Breast epithelium (tissue), 4 donors: ENCODE data around the gene MRAP. TPM values are rescaled to one million over a fixed set of nuclear protein-coding genes. Genes with fewer than 3 reads are reported as not detected.
"Not testable (repeated sequence)": the region's sequence is repeated elsewhere in the genome, so short reads cannot be mapped to it uniquely, and the experiment has no call there.

Experiments used
- DNase-seq, 2 donors: peaks; one replicate each; pipeline ENCODE4 v3.0.0-alpha.2; 2019; ENCODE audit warnings: low spot score in 2 of 2
- H3K27ac ChIP-seq, 2 donors: fragments of 200-600 bp; sonication (generic) in 1 of 2; one replicate each; pipeline ENCODE4 v1.5.1; 2016 to 2019; ENCODE audit warnings: mild to moderate bottlenecking in 1 of 2
- H3K27me3 ChIP-seq, 2 donors: fragments of 200-600 bp; sonication (generic) in 1 of 2; one replicate each; pipeline versions ENCODE4 v1.5.1 to v1.6.0; 2017 to 2019; ENCODE audit warnings: control low read depth in 1 of 2, mild to moderate bottlenecking in 1 of 2
- H3K36me3 ChIP-seq: fragments of 200-600 bp; one replicate; pipeline ENCODE4 v1.5.1; 2019
- H3K4me1 ChIP-seq, 2 donors: fragments of 200-600 bp; sonication (generic); one replicate each; pipeline ENCODE4 v1.5.1; 2016 to 2019; ENCODE audit warnings: control low read depth in 1 of 2
- H3K4me3 ChIP-seq, 3 donors: fragments of 200-600 bp; sonication (generic); 1 replicate in 2 of 3; 2 replicates in 1 of 3; pipeline ENCODE4 v1.5.1; 2016 to 2019; ENCODE audit warnings: mild to moderate bottlenecking in 3 of 3, moderate library complexity in 2 of 3
- H3K9me3 ChIP-seq, 2 donors: fragments of 200-600 bp; sonication (generic) in 1 of 2; one replicate each; pipeline ENCODE4 v1.5.1; 2016 to 2019; ENCODE audit warnings: control low read depth in 1 of 2
- POLR2A ChIP-seq: fragments of 450-650 bp; IDR thresholded peaks from one replicate; pipeline ENCODE4 v1.6.1; 2016; ENCODE audit warnings: antibody characterized with exemption, mild to moderate bottlenecking, moderate library complexity
- POLR2AphosphoS5 ChIP-seq, 3 donors: sonication (generic); formaldehyde crosslinking; IDR thresholded peaks; one replicate each; pipeline ENCODE4 v1.6.1; 2017; ENCODE audit warnings: antibody characterized with exemption in 3 of 3
- intact Hi-C: fragments of 100-400 bp; cut with DNase I; formaldehyde crosslinking; loops from one replicate; pipeline ENCODE4 v1.15.1; 2023; ENCODE audit warnings: low total_unique reads
- total RNA-seq, 3 donors: library from RNA; depleted of rRNA; stranded (reverse); fragments of >200 nt; gene quantifications; one replicate each; pipeline ENCODE4 v1.1.0, GENCODE V29; 2016
- TF ChIP-seq, protein P1 (sequence below), 3 donors: fragments of 450-650 bp; IDR thresholded peaks; one replicate each; pipeline ENCODE4 v1.5.1; 2016 to 2017; ENCODE audit warnings: antibody characterized with exemption in 3 of 3, mild to moderate bottlenecking in 3 of 3, moderate library complexity in 3 of 3

Gene MRAP
- total RNA-seq, 3 donors from 2014 or later = 5.1 to 23.4 (median 8.8) TPM

DNA sequence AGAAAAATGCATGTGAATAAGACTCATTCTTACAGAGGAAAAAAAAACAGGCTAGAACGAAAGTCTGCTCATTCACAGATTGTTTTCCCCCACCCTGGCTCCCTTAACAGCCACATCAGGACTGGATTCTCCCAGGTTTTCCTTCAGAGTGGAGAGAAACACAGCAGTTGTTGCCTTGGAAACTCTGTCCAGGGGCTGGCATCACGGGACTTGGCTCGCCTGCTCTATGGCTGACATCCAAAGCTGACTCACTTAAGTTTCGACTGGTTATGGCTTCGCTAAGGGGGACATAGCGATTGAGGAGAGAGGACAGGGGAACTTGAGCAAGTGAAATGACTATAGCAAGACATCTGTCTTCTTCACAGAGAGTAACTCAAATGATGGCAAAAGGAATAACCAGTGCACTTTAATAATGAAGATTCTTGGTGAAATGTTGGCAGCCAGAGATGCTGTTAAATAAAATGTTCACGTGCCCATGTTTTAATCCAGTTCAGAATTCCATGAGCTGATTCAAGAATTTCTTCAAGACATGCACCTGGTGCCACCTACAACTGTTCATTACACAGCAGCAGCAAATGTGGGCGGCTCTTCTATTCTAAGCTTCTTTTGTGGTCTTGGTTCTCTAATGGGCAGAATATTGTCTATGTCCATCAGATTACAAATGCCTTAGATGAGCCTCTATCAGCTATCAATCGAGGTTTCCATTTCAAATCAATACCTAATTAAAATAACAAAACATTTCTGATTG lies 41.6 kb upstream of the MRAP start:
- Histone ChIP-seq H3K9me3 (no peaks in the 10 kb centered on the region), H3K27me3 (no peaks in the 10 kb centered on the region), H3K36me3 (no peaks in the 10 kb centered on the region), H3K4me1 (no peaks in the 10 kb centered on the region), H3K27ac (peak overlapping the region; percentile 2 to 22), H3K4me3 (no peak overlapping the region)
- TF ChIP-seq POLR2A (no peak), POLR2AphosphoS5 (IDR thresholded peaks at IDR 0.05) (peak in 1 of 3 donors; percentile 17)
- DNase-seq = peak in 1 of 2 donors; percentile 66
- intact Hi-C loops = loop anchor here (2.0 to 5.0 kb wide), 2 partner anchors 385 to 466 kb away; partner anchors contain the start of gene HUNK

DNA sequence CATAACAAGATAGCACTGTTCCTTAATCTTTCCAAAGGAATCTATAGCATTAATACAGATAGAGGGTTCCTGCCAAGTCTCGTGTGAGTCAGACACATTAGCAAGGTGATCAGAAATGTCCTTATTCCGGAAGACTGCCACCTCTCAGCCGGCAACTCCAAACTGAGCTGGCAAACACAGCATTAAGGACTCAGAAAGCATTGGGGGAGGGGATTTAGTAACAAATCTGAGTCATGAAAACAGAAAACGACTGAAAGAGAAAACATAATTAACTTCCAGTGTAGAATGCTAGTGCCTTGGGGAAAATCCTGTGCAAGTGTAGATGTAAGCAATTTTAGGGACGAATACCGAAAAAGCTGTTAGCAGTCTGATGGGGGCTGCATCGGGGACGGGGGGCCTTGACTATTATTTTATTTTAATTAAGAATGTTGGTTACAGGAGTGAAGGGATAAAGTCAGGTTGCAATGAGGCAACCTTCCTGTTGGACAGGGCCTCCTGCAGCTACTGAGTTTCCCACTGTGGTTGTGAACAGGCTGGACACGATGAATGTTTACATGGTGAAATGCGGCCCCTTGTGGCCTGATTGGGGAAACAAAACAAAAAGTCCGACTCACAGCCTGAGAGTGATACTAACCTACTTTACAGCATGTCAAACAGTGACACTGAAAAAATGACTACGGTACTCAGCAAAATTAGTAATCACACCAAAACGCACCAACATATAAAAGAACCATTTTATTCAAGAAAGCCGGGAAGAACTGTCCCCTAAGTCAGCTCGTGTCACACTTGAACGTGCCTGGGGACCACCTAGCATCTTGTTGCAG lies 40.5 kb upstream of the MRAP start:
- Histone ChIP-seq H3K4me3 (no peak overlapping the region), H3K36me3 (no peaks in the 10 kb centered on the region), H3K9me3 (no peaks in the 10 kb centered on the region), H3K27ac (no peak overlapping the region), H3K27me3 (no peaks in the 10 kb centered on the region), H3K4me1 (no peaks in the 10 kb centered on the region)
- intact Hi-C loops = loop anchor here (2.0 to 5.0 kb wide), 2 partner anchors 386 to 467 kb away; partner anchors contain the start of gene HUNK
- TF ChIP-seq POLR2AphosphoS5 (IDR thresholded peaks at IDR 0.05) (peak in 1 of 3 donors; percentile 62), POLR2A (no peak)
- TF ChIP-seq, protein P1, sequence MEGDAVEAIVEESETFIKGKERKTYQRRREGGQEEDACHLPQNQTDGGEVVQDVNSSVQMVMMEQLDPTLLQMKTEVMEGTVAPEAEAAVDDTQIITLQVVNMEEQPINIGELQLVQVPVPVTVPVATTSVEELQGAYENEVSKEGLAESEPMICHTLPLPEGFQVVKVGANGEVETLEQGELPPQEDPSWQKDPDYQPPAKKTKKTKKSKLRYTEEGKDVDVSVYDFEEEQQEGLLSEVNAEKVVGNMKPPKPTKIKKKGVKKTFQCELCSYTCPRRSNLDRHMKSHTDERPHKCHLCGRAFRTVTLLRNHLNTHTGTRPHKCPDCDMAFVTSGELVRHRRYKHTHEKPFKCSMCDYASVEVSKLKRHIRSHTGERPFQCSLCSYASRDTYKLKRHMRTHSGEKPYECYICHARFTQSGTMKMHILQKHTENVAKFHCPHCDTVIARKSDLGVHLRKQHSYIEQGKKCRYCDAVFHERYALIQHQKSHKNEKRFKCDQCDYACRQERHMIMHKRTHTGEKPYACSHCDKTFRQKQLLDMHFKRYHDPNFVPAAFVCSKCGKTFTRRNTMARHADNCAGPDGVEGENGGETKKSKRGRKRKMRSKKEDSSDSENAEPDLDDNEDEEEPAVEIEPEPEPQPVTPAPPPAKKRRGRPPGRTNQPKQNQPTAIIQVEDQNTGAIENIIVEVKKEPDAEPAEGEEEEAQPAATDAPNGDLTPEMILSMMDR (IDR thresholded peaks at IDR 0.05) = peak; percentile 59 to 90 (median 84)
- peak; percentile 67 to 69 for DNase-seq

DNA sequence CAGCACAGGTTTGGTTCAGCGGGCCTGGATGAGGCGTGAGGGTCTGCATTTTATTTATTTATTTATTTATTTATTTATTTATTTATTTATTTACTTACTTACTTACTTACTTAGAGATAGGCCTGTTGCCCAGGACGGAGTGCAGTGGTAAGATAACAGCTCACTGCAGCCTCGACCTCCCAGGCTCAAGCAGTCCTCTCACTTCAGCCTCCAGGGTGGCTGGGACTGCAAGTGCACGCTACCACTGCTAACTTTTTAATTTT lies 39.9 kb upstream of the MRAP start:
- intact Hi-C loops = loop anchor here (5.0 kb wide), 1 partner anchor 386 kb away; the partner anchor contains the start of gene HUNK
- not testable (repeated sequence) for H3K27ac ChIP-seq, H3K4me1 ChIP-seq, H3K36me3 ChIP-seq, H3K9me3 ChIP-seq, H3K4me3 ChIP-seq, DNase-seq, H3K27me3 ChIP-seq

DNA sequence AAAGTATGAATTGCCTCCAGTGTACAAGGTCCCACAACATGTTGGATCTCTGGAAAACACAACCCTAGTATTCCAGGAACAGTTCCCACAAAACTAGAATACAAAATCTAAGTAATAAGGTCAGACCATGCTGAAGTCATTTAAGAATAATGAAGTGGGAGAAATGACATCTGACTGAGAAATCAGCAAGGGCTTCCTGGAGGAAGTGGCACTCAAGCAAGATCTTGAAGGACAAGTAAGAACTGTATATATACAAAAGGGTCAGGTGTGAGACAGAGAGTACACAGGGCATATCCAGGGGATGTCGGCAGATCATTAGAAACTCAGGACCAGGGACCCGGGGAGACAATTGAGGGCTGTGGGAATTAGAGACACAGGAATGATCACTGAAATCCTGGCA lies 38.5 kb upstream of the MRAP start:
- Histone ChIP-seq H3K27me3 (no peaks in the 10 kb centered on the region), H3K9me3 (no peaks in the 10 kb centered on the region), H3K36me3 (no peaks in the 10 kb centered on the region), H3K4me1 (no peaks in the 10 kb centered on the region), H3K27ac (no peak overlapping the region), H3K4me3 (no peak overlapping the region)
- intact Hi-C loops = no loop called here
- no peak for TF ChIP-seq POLR2AphosphoS5 (IDR thresholded peaks at IDR 0.05)
- TF ChIP-seq, protein P1 (IDR thresholded peaks at IDR 0.05) = no peak
- no peak for TF ChIP-seq POLR2A
- no peak for DNase-seq

DNA sequence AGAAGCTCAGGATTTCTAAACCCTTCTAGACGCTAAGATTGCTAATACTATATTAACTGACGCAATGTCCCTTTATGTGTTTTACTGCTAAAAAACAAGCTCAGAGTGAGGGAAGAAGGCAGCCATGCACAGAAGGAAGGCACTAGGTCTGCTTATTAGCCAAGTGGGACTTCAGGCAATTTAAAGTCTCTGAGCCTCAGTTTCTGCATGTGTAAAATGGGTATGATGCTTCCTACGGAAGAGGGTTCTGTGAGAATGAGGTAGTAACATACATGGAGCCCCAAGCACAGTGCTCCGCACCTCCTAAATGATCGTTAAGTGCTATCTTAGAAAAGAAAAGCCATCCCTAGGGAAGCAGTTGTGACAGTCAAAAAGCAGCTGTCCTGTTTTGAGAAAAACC lies 36.7 kb upstream of the MRAP start:
- H3K4me3 ChIP-seq = no peak overlapping the region
- H3K9me3 ChIP-seq = no peaks in the 10 kb centered on the region
- H3K27me3 ChIP-seq = no peaks in the 10 kb centered on the region
- no peak overlapping the region for H3K27ac ChIP-seq
- no peaks in the 10 kb centered on the region for H3K36me3 ChIP-seq
- TF ChIP-seq POLR2A (no peak), POLR2AphosphoS5 (IDR thresholded peaks at IDR 0.05) (no peak)
- TF ChIP-seq, protein P1 (IDR thresholded peaks at IDR 0.05) = no peak
- no peak for DNase-seq
- intact Hi-C loops = no loop called here
- no peaks in the 10 kb centered on the region for H3K4me1 ChIP-seq

DNA sequence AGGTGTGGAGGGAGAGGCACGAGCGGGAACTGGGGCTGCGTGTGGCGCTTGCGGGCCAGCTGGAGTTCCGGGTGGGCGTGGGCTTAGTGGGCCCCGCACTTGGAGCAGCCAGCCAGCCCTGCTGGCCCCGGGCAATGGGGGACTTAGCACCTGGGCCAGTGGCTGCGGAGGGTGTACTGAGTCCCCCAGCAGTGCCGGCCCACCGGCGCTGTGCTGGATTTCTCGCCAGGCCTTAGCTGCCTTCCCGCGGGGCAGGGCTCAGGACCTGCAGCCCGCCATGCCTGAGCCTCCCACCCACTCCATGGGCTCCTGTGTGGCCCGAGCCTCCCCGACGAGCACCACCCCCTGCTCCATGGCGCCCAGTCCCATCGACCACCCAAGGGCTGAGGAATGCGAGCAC lies 33.3 kb upstream of the MRAP start:
- H3K27ac ChIP-seq, H3K27me3 ChIP-seq, intact Hi-C loops, H3K36me3 ChIP-seq, H3K9me3 ChIP-seq, DNase-seq, H3K4me3 ChIP-seq, H3K4me1 ChIP-seq: not testable (repeated sequence)
